HUDEP-2 (cell line): ENCODE measurements around the gene KLHL26.

Source experiments
- DNase-seq, 76 experiments: peaks; one replicate each; lab custom pipeline; 2025; ENCODE audit not compliant: unreplicated experiment in 76 of 76; lab: John Stamatoyannopoulos, UW

The KLHL26 gene

GRCh38 chr19:18710996-18711751, 74.3 kb downstream of the KLHL26 start:
- no peak for DNase-seq

- no peak for DNase-seq
Measured at GRCh38 chr19:18711893-18712292, 75.1 kb downstream of the KLHL26 start.

- no peak for DNase-seq
Measured at GRCh38 chr19:18712981-18713380, 76.2 kb downstream of the KLHL26 start.

DNA sequence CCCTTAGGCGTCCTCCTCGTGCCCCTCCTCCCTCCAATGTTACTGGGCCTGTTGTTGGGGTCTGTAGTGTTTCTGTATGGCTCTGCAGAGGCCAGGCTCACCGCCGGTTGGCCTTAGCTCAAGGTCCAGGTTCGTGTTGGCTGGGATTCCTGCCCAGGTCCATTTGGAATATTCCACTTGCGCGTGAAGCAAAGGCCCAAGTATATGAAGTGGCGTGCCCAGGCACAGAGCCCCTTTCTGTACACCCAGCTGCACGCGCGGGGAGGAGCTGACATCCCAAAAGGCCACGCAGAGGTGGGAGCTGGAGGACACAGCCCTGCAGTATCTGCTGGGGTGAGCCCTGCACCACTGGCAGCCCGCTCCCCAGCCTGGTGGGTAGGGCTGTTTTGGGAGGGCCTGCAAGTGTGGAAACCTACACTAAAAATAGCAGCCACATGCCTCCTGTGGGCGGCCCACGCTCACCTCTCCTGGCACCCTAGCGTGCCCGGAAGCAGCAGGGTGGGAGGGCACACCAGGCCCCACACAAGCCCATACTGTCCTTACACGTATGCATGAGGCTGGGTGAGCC, 76.8 kb downstream of the KLHL26 start:
- no peak for DNase-seq

DNA sequence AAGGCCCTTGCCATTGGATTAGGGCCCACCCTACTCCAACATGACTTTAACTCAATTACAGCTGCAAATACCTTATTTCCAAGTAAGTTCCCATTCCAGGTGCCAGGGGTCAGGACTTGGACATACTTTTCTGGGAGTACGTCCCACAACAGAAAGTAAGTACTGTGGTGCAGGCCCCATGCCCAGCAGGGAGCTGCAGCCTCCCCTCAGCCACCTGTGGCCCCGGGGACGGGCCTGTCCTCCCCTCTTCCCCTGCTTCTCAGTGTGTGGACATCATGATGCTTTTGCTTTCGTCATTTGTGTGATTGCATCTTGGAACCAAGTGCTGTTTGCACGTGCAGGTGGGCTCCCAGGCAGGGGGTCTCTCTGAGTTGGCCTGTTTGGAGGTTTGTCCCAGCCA, 78.6 kb downstream of the KLHL26 start:
- DNase-seq, result no peak

- DNase-seq, result no peak
Measured at GRCh38 chr19:18716857-18717256, 80.0 kb downstream of the KLHL26 start.

DNA sequence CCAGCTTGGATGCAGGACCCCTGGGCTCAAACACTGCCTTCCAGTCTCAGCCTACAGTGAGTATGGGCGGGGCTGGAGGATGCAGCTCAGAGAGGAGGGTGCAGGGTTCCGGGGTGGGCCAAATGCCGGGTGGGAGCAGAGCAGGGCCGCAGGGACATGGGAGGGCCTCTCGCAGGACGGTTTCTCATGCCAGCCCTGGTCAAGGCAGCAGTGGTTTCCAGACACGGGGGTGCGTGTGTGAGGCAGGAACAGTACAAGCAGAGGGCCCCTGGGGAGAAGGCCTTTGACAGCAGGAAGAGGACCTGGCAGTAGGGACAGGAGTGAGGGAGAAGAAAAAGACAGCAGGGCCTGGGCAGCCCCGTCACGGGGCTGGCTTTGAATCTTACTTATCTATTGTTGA, 80.8 kb downstream of the KLHL26 start:
- no peak for DNase-seq

GRCh38 chr19:18718015-18718526, 81.2 kb downstream of the KLHL26 start:
- no peak for DNase-seq

DNA sequence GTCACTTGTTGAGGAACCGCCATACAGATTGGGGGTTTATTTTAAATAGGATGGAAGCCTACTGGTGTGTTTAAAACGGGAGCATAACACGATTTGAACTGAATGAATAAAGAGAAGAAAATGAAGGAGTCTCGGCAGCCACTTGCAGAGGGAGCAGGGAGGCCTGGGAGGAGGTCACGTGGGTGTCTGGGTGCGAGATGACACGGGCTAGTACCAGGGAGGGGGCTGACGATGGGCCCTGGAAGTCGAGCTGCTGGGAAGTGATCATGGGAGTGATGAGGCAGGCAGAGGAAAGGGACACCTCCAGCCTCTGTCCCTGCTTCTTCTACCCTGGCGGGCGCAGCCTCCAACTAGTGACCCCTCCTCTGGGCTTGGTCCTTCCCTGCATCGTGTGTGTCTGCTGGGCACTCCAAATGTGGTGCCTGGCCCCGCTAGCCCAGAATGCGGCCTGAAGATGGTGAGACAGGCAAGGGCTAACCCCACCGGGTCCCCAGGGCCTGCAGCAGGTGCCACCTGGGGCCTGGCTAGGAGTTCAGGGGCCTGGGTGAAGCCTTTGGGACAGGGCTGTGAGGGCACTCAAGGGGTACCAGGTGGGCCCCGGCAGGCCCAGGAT, 82.1 kb downstream of the KLHL26 start:
- DNase-seq, result no peak

DNA sequence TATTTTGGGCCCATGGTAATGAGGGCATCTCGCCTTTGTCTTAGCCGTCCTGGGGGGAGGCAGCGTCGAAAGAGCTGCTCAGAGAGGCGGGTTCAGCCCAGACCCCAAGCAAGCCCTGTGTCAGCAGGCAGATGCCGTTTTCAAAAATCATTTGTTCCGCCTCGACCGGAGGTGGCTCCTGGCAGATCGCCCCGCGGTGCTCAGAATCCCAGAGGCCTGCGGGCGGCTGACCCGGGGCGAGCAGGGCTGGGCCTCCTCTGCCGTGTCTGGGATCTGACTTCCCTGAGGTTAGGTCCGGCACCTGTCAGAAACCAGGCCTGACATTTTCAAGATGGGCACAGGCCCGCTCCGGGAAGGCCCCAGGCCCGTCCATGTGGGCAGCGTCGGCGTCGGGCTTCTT, 82.7 kb downstream of the KLHL26 start:
- DNase-seq, result no peak
